ENCODE data around the gene KCNE1.

- TF ChIP-seq, protein P1, sequence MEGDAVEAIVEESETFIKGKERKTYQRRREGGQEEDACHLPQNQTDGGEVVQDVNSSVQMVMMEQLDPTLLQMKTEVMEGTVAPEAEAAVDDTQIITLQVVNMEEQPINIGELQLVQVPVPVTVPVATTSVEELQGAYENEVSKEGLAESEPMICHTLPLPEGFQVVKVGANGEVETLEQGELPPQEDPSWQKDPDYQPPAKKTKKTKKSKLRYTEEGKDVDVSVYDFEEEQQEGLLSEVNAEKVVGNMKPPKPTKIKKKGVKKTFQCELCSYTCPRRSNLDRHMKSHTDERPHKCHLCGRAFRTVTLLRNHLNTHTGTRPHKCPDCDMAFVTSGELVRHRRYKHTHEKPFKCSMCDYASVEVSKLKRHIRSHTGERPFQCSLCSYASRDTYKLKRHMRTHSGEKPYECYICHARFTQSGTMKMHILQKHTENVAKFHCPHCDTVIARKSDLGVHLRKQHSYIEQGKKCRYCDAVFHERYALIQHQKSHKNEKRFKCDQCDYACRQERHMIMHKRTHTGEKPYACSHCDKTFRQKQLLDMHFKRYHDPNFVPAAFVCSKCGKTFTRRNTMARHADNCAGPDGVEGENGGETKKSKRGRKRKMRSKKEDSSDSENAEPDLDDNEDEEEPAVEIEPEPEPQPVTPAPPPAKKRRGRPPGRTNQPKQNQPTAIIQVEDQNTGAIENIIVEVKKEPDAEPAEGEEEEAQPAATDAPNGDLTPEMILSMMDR (IDR thresholded peaks at IDR 0.05), result no peak
- no peak for TF ChIP-seq POLR2AphosphoS5 (IDR thresholded peaks at IDR 0.05)
- no peak for TF ChIP-seq EP300 (IDR thresholded peaks at IDR 0.05)
- no peak for TF ChIP-seq POLR2A (IDR thresholded peaks at IDR 0.05)
Measured at GRCh38 chr21:34499116-34499515, 12.9 kb downstream of the KCNE1 start.
